Neuronal stem cell (in vitro differentiated cells): ENCODE results near the gene KCNN3.

Source experiments
- DNase-seq: peaks from one replicate; pipeline ENCODE4 v3.0.0-alpha.2; 2013; ENCODE audit warnings: low spot score
- H2AFZ ChIP-seq: one replicate; pipeline ENCODE4 v1.6.1; 2013; ENCODE audit warnings: mild to moderate bottlenecking, low read length, inconsistent platforms
- H2AK5ac ChIP-seq: 2 replicates; pipeline ENCODE4 v1.6.1; 2013; ENCODE audit warnings: low read depth, mild to moderate bottlenecking, inconsistent platforms, low read length, moderate library complexity, mixed read lengths
- H2BK120ac ChIP-seq: 2 replicates; pipeline ENCODE4 v1.6.1; 2013; ENCODE audit warnings: low read depth, mild to moderate bottlenecking, inconsistent platforms, low read length, moderate library complexity, mixed read lengths
- H2BK12ac ChIP-seq: one replicate; pipeline ENCODE4 v1.6.1; 2013; ENCODE audit warnings: low read length, inconsistent platforms
- H2BK15ac ChIP-seq: 2 replicates; pipeline ENCODE4 v1.6.1; 2013; ENCODE audit warnings: mild to moderate bottlenecking, low read length, inconsistent platforms, mixed read lengths
- H2BK5ac ChIP-seq: one replicate; pipeline ENCODE4 v1.6.1; 2013; ENCODE audit warnings: inconsistent platforms, mild to moderate bottlenecking, low read length, moderate library complexity
- H3K14ac ChIP-seq: one replicate; pipeline ENCODE4 v1.6.1; 2013; ENCODE audit warnings: low read length, inconsistent platforms
- H3K18ac ChIP-seq: 2 replicates; pipeline ENCODE4 v1.6.1; 2013; ENCODE audit warnings: low read length, inconsistent platforms
- H3K23ac ChIP-seq: 2 replicates; pipeline ENCODE4 v1.6.1; 2013; ENCODE audit warnings: low read depth, mild to moderate bottlenecking, mixed read lengths, low read length, inconsistent platforms; ENCODE audit not compliant: poor library complexity
- H3K27ac ChIP-seq: replicated peaks from 3 replicates; pipeline ENCODE4 v1.5.1; 2013; ENCODE audit warnings: low read length, inconsistent platforms
- H3K27me3 ChIP-seq, 3 experiments: 2 replicates each; pipeline ENCODE4 v1.6.1; 2013; ENCODE audit warnings: low read length in 3 of 3, mild to moderate bottlenecking in 2 of 3, inconsistent platforms in 1 of 3, low read depth in 1 of 3, mixed read lengths in 1 of 3, moderate library complexity in 1 of 3; ENCODE audit not compliant: control insufficient read depth in 3 of 3, insufficient read depth in 3 of 3
- H3K36me3 ChIP-seq, 2 donors: replicated peaks in 1 of 2; 2 replicates each; pipeline ENCODE4 v1.6.1; 2013; ENCODE audit warnings: low read length in 2 of 2; ENCODE audit not compliant: control insufficient read depth in 2 of 2, insufficient read depth in 2 of 2
- H3K4ac ChIP-seq: 2 replicates; pipeline ENCODE4 v1.6.1; 2013; ENCODE audit warnings: inconsistent platforms, mild to moderate bottlenecking, low read length, moderate library complexity
- H3K4me1 ChIP-seq, 2 donors: 1 replicate in 1 of 2; 2 replicates in 1 of 2; pipeline ENCODE4 v1.6.1; 2013; ENCODE audit warnings: low read length in 2 of 2, low read depth in 1 of 2; ENCODE audit not compliant: control insufficient read depth in 2 of 2, insufficient read depth in 1 of 2
- H3K4me2 ChIP-seq: one replicate; pipeline ENCODE4 v1.6.1; 2013; ENCODE audit warnings: mild to moderate bottlenecking, low read length, inconsistent platforms; ENCODE audit not compliant: insufficient read depth, poor library complexity, severe bottlenecking
- H3K4me3 ChIP-seq, 2 donors: 2 replicates each; pipeline ENCODE4 v1.5.1; 2013; ENCODE audit warnings: low read length in 2 of 2, mild to moderate bottlenecking in 2 of 2, inconsistent platforms in 1 of 2, moderate library complexity in 1 of 2
- H3K79me1 ChIP-seq: one replicate; pipeline ENCODE4 v1.6.1; 2013; ENCODE audit warnings: low read depth, mild to moderate bottlenecking, inconsistent platforms, low read length, moderate library complexity
- H3K9ac ChIP-seq: one replicate; pipeline ENCODE4 v1.6.1; 2013; ENCODE audit warnings: mild to moderate bottlenecking, low read depth, low read length, inconsistent platforms; ENCODE audit not compliant: poor library complexity
- H3K9me3 ChIP-seq, 2 donors: replicated peaks in 1 of 2; 2 replicates each; pipeline versions ENCODE3 to v1.6.1; 2013; ENCODE audit warnings: low read length in 2 of 2, mild to moderate bottlenecking in 2 of 2, inconsistent platforms in 1 of 2, low read depth in 1 of 2, mixed read lengths in 1 of 2, moderate library complexity in 1 of 2; ENCODE audit not compliant: control insufficient read depth in 2 of 2, insufficient read depth in 1 of 2
- H4K8ac ChIP-seq: one replicate; pipeline ENCODE4 v1.6.1; 2013; ENCODE audit warnings: low read depth, mild to moderate bottlenecking, inconsistent platforms, low read length, moderate library complexity
- H4K91ac ChIP-seq: one replicate; pipeline ENCODE4 v1.6.1; 2013; ENCODE audit warnings: low read length, low read depth, mild to moderate bottlenecking, inconsistent platforms; ENCODE audit not compliant: poor library complexity
- WGBS, 2 donors: extraction: QIAGEN DNeasy Blood & Tissue Kit; methylation state at CpG; one replicate each; pipeline ENCODE4 v1.1.7; 2013; ENCODE audit warnings: missing lambda C conversion rate in 2 of 2, mixed read lengths in 1 of 2; ENCODE audit not compliant: insufficient read length in 2 of 2, insufficient replicate concordance in 1 of 2; ENCODE audit errors: extremely low coverage in 2 of 2; 5-methylcytosine and 5-hydroxymethylcytosine counted together

The KCNN3 gene

DNA sequence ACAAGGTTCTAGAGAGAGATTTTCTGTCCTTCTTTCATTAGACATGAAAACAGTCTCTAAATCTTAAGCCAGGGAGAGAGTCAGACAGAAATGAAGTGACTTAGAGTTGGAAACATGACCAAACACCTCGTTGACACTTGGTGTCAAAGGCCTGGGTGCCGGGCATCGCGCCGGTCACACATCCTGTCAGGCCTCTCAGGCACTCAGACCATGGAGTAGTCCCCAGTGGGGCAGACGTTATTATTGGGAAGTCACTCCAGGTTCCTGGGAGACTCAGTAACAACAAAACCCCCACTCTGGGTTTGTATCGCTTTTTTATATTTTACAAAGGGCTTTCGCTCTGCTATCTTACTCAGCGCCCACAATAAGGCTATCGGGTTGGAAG is 25.8 kb downstream of the KCNN3 start:
- no peak overlapping the region for H3K23ac ChIP-seq
- no peaks in the 10 kb centered on the region for H3K9me3 ChIP-seq
- H2BK5ac ChIP-seq = no peak overlapping the region
- H3K4me3 ChIP-seq = no peak overlapping the region
- H2BK15ac ChIP-seq = no peak overlapping the region
- no peak overlapping the region for H3K4ac ChIP-seq
- H2BK12ac ChIP-seq = no peak overlapping the region
- H4K91ac ChIP-seq = no peak overlapping the region
- H3K36me3 ChIP-seq = no peaks in the 10 kb centered on the region
- H3K27me3 ChIP-seq = no peaks in the 10 kb centered on the region
- no peak overlapping the region for H3K14ac ChIP-seq
- H2AK5ac ChIP-seq = no peak overlapping the region
- peaks cover 3% of the 10 kb centered on the region for H3K79me1 ChIP-seq
- H3K4me1 ChIP-seq = peaks cover 32 to 33% of the 10 kb centered on the region in 2 donors
- no peak overlapping the region for H3K27ac ChIP-seq
- no peak overlapping the region for H4K8ac ChIP-seq
- H2BK120ac ChIP-seq = no peak overlapping the region
- no peak overlapping the region for H2AFZ ChIP-seq
- no peak overlapping the region for H3K18ac ChIP-seq
- no peak overlapping the region for H3K4me2 ChIP-seq
- WGBS, 2 donors = no CpG with 5 or more reads among the region's 10 CpGs
- DNase-seq = no peak
- H3K9ac ChIP-seq = no peak overlapping the region

DNA sequence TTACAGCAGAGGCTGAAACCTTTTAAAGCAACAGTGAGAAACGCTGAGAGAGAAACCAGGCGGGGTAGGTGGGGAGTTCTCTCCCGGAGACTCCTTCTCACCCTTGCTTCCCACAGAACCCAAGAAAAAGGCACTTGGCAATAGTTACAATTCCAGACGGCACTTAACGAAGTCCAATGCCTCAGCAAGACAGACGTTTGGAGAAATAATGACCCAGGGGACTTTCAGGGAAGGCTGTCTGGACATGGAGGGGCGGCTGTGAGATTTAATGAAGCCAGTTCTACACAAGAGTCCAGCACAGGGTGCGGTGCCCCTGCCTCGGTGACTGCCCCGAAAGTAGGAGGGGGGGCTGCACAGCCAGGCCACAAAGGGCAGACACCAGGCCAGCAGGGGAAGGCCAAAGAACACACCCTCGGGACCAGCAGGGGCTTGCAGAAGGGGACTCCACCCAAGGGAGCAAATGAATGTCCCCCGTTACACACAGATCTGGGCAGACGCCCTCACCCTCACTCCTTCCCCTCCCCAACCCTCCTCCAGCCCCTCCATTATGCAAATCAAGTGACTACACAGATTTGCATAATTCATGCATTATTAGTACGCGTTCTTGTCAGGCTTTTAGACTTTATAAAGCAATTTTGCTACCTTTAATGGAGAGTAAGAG is 26.3 kb downstream of the KCNN3 start:
- H3K27me3 ChIP-seq = no peaks in the 10 kb centered on the region
- H3K9ac ChIP-seq = no peak overlapping the region
- WGBS, 2 donors = no CpG with 5 or more reads among the region's 15 CpGs
- H3K4me1 ChIP-seq = peaks cover 32 to 37% of the 10 kb centered on the region in 2 donors
- no peak overlapping the region for H4K8ac ChIP-seq
- H3K79me1 ChIP-seq = peaks cover 3% of the 10 kb centered on the region
- DNase-seq = no peak
- H3K4me3 ChIP-seq = no peak overlapping the region
- H2AFZ ChIP-seq = no peak overlapping the region
- H2BK5ac ChIP-seq = no peak overlapping the region
- no peak overlapping the region for H2AK5ac ChIP-seq
- no peak overlapping the region for H2BK15ac ChIP-seq
- H3K27ac ChIP-seq = no peak overlapping the region
- no peak overlapping the region for H3K4me2 ChIP-seq
- no peak overlapping the region for H2BK12ac ChIP-seq
- H3K18ac ChIP-seq = no peak overlapping the region
- H4K91ac ChIP-seq = no peak overlapping the region
- H3K36me3 ChIP-seq = no peaks in the 10 kb centered on the region
- no peak overlapping the region for H2BK120ac ChIP-seq
- H3K9me3 ChIP-seq = no peaks in the 10 kb centered on the region
- no peak overlapping the region for H3K14ac ChIP-seq
- H3K23ac ChIP-seq = no peak overlapping the region
- H3K4ac ChIP-seq = no peak overlapping the region

DNA sequence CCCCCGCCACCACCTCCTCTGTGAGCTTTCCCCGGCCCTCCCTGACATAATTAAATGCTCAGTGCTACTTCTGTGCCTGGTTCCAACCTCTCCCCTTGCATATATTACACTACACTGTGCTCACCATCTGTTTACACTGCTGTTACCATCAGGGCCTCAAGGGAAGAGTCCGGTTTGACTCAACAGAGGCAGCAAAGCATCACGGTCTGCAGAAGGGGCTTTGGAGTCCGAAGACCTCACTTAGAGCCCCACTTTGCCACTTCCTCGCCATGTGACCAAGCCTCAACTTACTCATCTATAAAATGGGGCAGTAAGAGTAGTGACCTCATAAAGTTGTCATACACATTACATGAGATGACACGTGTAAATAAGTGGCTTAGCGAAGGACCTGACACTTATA is 27.4 kb downstream of the KCNN3 start:
- Histone ChIP-seq H4K91ac (no peak overlapping the region), H2AFZ (no peak overlapping the region), H3K4me3 (no peak overlapping the region), H2BK120ac (no peak overlapping the region), H2BK12ac (no peak overlapping the region), H3K4ac (no peak overlapping the region), H3K9me3 (no peaks in the 10 kb centered on the region), H2BK5ac (no peak overlapping the region), H4K8ac (no peak overlapping the region), H3K27ac (no peak overlapping the region), H3K4me1 (peaks cover 33 to 37% of the 10 kb centered on the region in 2 donors), H3K23ac (no peak overlapping the region), H3K36me3 (no peaks in the 10 kb centered on the region), H3K9ac (no peak overlapping the region), H3K4me2 (no peak overlapping the region), H3K14ac (no peak overlapping the region), H3K79me1 (peaks cover 3% of the 10 kb centered on the region), H3K27me3 (no peaks in the 10 kb centered on the region), H2BK15ac (no peak overlapping the region), H2AK5ac (no peak overlapping the region), H3K18ac (no peak overlapping the region)
- no peak for DNase-seq
- WGBS, 2 donors = no CpG with 5 or more reads among the region's 8 CpGs

DNA sequence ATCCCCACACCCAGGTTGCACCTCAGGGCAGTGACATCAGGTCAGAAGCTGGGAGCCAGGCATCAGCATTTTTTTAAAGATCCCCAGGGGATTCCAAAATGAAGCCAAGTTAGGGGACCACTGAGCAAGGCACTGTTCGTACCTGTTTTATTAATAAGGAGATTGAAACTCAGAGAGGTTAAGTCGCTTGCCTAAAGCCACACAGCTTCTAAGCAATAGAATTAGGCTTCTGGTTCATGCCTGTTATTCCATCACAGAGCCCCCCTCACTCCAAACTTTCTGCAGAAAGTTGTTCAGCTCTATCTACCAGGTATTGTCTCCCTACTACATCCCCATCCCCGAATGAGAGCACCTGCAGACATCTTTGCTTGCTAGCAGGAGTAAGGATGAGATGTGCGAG is 28.7 kb downstream of the KCNN3 start:
- no peak overlapping the region for H4K8ac ChIP-seq
- H3K27ac ChIP-seq = no peak overlapping the region
- H3K14ac ChIP-seq = no peak overlapping the region
- no peak overlapping the region for H3K9ac ChIP-seq
- DNase-seq = no peak
- H3K4ac ChIP-seq = no peak overlapping the region
- no peak overlapping the region for H2BK120ac ChIP-seq
- no peak overlapping the region for H3K4me2 ChIP-seq
- H3K27me3 ChIP-seq = no peaks in the 10 kb centered on the region
- no peak overlapping the region for H2BK12ac ChIP-seq
- H4K91ac ChIP-seq = no peak overlapping the region
- no peak overlapping the region for H2AFZ ChIP-seq
- H3K4me1 ChIP-seq = peaks cover 26 to 33% of the 10 kb centered on the region in 2 donors
- no CpG with 5 or more reads among the region's 4 CpGs for WGBS, 2 donors
- no peak overlapping the region for H3K4me3 ChIP-seq
- no peaks in the 10 kb centered on the region for H3K36me3 ChIP-seq
- no peak overlapping the region for H2BK5ac ChIP-seq
- no peaks in the 10 kb centered on the region for H3K79me1 ChIP-seq
- no peak overlapping the region for H3K23ac ChIP-seq
- H3K9me3 ChIP-seq = no peaks in the 10 kb centered on the region
- no peak overlapping the region for H2BK15ac ChIP-seq
- H2AK5ac ChIP-seq = no peak overlapping the region
- H3K18ac ChIP-seq = no peak overlapping the region
